Astrocyte (in vitro differentiated cells and primary cell): ENCODE results near the gene PRKCB.
"Not testable (repeated sequence)": the region's sequence is repeated elsewhere in the genome, so short reads cannot be mapped to it uniquely, and the experiment has no call there.

Experiments used
- EZH2 ChIP-seq: IDR thresholded peaks from 2 replicates; pipeline ENCODE4 v1.6.1; 2012; ENCODE audit warnings: mild to moderate bottlenecking, low read length, inconsistent platforms; ENCODE audit not compliant: insufficient read depth
- TF ChIP-seq, protein P1 (sequence below): IDR thresholded peaks from 2 replicates; pipeline ENCODE4 v1.5.1; 2011; ENCODE audit warnings: low read depth, mild to moderate bottlenecking, inconsistent platforms, low read length, moderate library complexity; ENCODE audit not compliant: insufficient read depth

GRCh38 chr16:24108090-24108489, 272.3 kb downstream of the PRKCB start:
- TF ChIP-seq, protein P1, sequence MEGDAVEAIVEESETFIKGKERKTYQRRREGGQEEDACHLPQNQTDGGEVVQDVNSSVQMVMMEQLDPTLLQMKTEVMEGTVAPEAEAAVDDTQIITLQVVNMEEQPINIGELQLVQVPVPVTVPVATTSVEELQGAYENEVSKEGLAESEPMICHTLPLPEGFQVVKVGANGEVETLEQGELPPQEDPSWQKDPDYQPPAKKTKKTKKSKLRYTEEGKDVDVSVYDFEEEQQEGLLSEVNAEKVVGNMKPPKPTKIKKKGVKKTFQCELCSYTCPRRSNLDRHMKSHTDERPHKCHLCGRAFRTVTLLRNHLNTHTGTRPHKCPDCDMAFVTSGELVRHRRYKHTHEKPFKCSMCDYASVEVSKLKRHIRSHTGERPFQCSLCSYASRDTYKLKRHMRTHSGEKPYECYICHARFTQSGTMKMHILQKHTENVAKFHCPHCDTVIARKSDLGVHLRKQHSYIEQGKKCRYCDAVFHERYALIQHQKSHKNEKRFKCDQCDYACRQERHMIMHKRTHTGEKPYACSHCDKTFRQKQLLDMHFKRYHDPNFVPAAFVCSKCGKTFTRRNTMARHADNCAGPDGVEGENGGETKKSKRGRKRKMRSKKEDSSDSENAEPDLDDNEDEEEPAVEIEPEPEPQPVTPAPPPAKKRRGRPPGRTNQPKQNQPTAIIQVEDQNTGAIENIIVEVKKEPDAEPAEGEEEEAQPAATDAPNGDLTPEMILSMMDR, result not testable (repeated sequence)
- not testable (repeated sequence) for TF ChIP-seq EZH2
